HUES6 (cell line): ENCODE data around the gene FAM81B.
A peak's percentile ranks its signal among the peaks of the same experiment; 100 is the strongest.

Source experiments
- H3K27ac ChIP-seq: 2 replicates; pipeline ENCODE4 v1.7.0; 2013; ENCODE audit warnings: low read depth, mild to moderate bottlenecking, low read length, inconsistent platforms
- H3K27me3 ChIP-seq: 2 replicates; pipeline ENCODE4 v1.6.1; 2013; ENCODE audit warnings: low read length; ENCODE audit not compliant: control insufficient read depth, insufficient read depth
- H3K36me3 ChIP-seq: 2 replicates; pipeline ENCODE4 v1.6.1; 2013; ENCODE audit warnings: low read length; ENCODE audit not compliant: control insufficient read depth, insufficient read depth
- H3K4me1 ChIP-seq: 2 replicates; pipeline ENCODE4 v1.6.1; 2013; ENCODE audit warnings: low read length; ENCODE audit not compliant: control insufficient read depth, insufficient read depth
- H3K4me3 ChIP-seq: 2 replicates; pipeline ENCODE4 v1.5.1; 2013; ENCODE audit warnings: low read depth, low read length
- H3K9ac ChIP-seq: one replicate; pipeline ENCODE4 v1.6.1; 2013; ENCODE audit warnings: mild to moderate bottlenecking, low read length
- H3K9me3 ChIP-seq: 2 replicates; pipeline ENCODE4 v1.6.1; 2013; ENCODE audit warnings: low read depth, low read length; ENCODE audit not compliant: control insufficient read depth, insufficient read depth

FAM81B gene

DNA sequence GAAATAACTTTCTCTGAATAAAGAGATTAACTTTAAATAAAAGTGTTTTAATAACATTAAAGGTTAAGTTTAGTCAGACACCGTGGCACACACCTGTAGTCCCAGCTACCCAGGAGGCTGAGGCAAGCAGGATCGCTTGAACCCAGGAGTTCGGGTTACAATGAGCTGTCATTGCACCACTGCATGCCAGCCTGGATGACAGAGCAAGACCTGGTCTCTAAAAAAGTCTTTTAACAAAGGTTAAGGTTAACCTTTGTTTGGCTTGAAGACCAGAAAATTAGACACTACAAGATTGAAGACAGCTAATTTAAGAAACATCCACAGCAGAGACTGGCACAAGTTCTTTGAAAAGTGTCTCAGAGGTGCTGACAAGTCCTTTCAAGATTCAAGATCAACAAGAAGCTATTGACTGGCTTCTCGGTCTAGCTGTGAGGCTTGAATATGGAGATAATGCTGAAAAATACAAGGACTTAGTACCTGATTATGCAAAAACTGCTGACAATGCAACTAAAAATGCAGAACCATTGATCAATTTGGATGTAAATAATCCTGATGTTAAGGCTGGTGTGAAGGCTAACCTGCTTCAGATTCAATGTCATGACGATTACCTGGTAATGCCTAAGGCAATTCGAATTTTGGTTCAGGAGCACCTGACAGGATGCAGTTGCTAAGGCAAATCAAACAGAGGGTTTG, 48.8 kb downstream of the FAM81B start:
- H3K9ac ChIP-seq: no peak overlapping the region
- peak overlapping the region; percentile 35 for H3K4me3 ChIP-seq
- peaks cover 17% of the 10 kb centered on the region for H3K4me1 ChIP-seq
- H3K9me3 ChIP-seq: no peaks in the 10 kb centered on the region
- H3K27ac ChIP-seq: peak overlapping the region; percentile 39
- H3K36me3 ChIP-seq: no peaks in the 10 kb centered on the region
- no peaks in the 10 kb centered on the region for H3K27me3 ChIP-seq

DNA sequence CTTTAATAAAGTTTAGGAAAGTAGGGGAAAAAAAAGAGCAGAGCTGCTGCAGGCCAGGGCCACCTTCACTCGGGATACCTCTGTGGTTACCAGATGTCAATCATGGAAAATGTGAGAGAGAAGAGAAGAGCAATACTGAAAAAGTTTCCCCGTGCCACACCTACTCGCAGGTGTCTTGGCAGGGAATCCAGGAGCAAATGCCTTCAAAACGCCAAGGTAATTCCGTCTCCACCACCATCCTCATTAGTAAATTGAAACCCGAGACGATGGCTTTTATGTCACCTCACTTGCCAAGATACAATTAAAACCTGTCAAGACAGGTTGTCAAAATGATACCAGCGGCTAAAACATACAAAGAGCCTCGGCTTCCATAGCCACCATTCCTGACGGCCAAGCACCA, 49.7 kb downstream of the FAM81B start:
- Histone ChIP-seq H3K27me3 (no peaks in the 10 kb centered on the region), H3K4me1 (peaks cover 19% of the 10 kb centered on the region), H3K9ac (no peak overlapping the region), H3K27ac (peak overlapping the region; percentile 39; the same call in 1 of the 2 replicates), H3K9me3 (no peaks in the 10 kb centered on the region), H3K36me3 (no peaks in the 10 kb centered on the region), H3K4me3 (no peak overlapping the region)

DNA sequence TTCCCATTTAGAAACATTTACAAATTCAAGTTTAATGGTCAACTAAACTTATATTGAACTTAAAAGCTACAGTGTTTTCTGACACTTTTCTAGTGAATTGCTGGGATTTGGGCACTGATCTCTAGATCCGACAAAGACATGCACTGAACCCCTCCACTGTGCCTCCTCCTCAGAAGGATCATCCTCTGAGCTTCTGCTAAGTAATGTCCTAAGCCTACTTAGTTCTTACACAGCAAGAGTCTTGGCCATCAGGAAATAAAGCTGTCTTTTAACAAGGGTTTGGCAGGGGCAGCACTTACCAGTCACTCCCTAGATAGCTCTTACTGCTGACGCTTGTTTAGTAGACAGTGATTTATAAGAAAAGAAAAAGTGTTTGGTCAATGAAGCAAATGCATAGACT, 50.5 kb downstream of the FAM81B start:
- H3K9me3 ChIP-seq: no peaks in the 10 kb centered on the region
- H3K27me3 ChIP-seq: no peaks in the 10 kb centered on the region
- no peak overlapping the region for H3K4me3 ChIP-seq
- H3K4me1 ChIP-seq: peaks cover 24% of the 10 kb centered on the region
- no peak overlapping the region for H3K9ac ChIP-seq
- no peak overlapping the region for H3K27ac ChIP-seq
- no peaks in the 10 kb centered on the region for H3K36me3 ChIP-seq

DNA sequence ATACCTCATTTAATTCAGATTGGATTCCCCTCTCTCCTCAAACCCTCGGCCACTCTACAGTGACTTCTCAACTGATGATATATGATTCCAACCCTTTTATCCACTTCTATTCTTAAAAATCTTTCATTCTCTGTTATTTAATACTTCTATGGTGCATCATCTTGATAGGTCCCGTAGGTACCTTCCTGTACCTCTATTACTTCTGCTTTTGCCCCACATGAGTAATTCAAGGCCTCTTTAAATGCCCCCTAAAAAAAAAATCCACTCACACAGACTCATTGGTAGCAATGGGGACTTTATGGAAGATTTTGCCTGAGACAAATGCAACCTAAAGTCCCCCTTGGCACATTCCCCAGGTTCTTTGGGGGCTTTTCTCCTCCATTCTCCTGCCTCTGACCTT, 54.3 kb downstream of the FAM81B start:
- Histone ChIP-seq H3K4me3 (no peak overlapping the region), H3K4me1 (peaks cover 32% of the 10 kb centered on the region), H3K27me3 (no peaks in the 10 kb centered on the region), H3K9ac (no peak overlapping the region), H3K36me3 (no peaks in the 10 kb centered on the region), H3K27ac (no peak overlapping the region), H3K9me3 (no peaks in the 10 kb centered on the region)

DNA sequence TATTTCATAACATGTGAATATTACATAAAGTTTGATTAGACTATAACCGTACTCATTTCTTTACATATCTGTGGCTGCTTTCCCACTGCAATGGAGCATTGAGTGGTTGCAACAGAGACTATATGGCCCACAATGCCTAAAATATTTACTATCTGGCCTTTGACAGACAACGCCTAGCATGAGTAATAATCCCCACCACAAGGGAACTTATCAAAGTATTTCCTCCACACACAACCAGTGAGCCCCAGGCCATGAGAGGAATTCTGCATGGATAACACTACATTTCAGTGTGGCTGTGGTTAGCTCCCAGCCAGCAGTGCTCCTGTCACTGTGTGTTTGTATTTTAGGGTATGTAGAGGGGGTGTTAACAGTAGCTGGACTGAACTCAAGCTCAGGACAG, 54.8 kb downstream of the FAM81B start:
- Histone ChIP-seq H3K9me3 (no peaks in the 10 kb centered on the region), H3K4me1 (peaks cover 26% of the 10 kb centered on the region), H3K27ac (no peak overlapping the region), H3K9ac (no peak overlapping the region), H3K27me3 (no peaks in the 10 kb centered on the region), H3K36me3 (no peaks in the 10 kb centered on the region), H3K4me3 (no peak overlapping the region)

DNA sequence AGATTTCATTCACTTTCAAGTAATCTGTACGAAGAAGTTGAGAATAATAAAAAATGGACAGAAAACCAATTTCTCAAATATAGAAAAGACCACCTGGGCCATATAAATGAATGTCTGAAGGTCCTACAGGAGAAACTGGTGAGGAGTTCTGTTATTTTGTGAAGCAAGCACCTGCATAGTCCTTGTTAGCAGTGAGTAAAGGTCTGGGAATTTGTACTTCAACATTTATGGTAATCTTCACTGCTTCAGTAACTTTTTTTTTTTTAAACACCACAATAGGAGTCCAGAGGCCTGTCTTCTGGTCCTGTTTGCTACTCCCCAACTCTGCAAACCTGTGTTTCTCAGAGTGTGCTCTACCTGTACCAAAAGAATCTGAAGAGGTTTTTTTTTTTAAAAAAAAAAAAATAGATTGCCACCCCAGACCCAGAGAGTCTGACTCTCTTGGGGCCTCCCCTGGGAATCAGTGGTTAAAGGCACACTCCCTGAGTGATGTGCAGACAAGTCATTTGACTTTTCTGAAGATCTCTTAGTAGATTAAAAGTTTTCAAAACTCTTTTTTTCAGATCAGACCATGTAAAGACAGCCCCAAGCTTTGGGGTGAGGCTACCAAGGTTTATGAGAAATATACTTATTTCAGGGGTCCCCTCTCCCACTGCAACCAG, 55.5 kb downstream of the FAM81B start:
- H3K4me3 ChIP-seq: no peak overlapping the region
- H3K27ac ChIP-seq: no peak overlapping the region
- peaks cover 25% of the 10 kb centered on the region for H3K4me1 ChIP-seq
- no peaks in the 10 kb centered on the region for H3K9me3 ChIP-seq
- H3K27me3 ChIP-seq: no peaks in the 10 kb centered on the region
- H3K36me3 ChIP-seq: no peaks in the 10 kb centered on the region
- no peak overlapping the region for H3K9ac ChIP-seq

DNA sequence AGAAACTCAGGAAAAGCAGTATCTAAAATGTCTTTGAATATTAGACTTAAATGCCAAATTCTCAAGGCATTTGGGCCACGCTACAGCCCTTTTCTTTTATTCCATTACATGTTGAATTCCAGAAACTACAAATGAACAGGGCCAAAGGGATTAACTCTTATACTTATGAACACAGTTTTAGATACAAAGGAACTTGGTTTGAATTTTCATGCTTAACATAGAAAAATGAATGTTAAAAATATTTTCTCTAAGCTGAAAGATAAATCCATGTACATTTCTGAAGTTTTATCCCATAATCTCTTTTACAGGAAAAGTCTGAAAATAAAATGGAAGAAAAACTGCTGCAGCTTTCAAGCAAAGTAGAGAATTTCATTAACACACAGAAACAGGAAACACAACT, 56.8 kb downstream of the FAM81B start:
- Histone ChIP-seq H3K27me3 (no peaks in the 10 kb centered on the region), H3K4me3 (no peak overlapping the region), H3K36me3 (no peaks in the 10 kb centered on the region), H3K4me1 (peaks cover 25% of the 10 kb centered on the region), H3K9ac (no peak overlapping the region), H3K9me3 (no peaks in the 10 kb centered on the region), H3K27ac (no peak overlapping the region)

DNA sequence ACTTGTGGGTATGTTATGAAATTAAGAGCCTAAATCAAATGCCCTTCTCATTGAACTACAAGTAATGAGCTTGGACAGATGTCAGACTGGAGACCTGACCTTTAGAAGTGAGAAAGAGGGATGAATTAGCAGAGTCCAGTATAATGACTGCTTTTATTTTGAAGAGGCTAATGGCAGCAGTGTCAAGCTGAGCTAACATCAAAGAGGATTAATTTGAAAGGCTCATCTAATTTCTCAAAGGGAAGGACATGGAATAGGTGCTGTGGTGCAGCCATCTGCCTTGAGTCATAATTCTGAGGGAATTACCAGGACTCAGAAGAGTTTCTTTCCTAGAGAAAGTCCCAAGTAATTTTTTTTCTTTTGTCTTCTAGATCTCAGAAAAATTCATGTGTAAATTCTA, 57.6 kb downstream of the FAM81B start:
- Histone ChIP-seq H3K9me3 (no peaks in the 10 kb centered on the region), H3K4me3 (no peak overlapping the region), H3K9ac (no peak overlapping the region), H3K36me3 (no peaks in the 10 kb centered on the region), H3K4me1 (peaks cover 25% of the 10 kb centered on the region), H3K27ac (no peak overlapping the region), H3K27me3 (no peaks in the 10 kb centered on the region)

DNA sequence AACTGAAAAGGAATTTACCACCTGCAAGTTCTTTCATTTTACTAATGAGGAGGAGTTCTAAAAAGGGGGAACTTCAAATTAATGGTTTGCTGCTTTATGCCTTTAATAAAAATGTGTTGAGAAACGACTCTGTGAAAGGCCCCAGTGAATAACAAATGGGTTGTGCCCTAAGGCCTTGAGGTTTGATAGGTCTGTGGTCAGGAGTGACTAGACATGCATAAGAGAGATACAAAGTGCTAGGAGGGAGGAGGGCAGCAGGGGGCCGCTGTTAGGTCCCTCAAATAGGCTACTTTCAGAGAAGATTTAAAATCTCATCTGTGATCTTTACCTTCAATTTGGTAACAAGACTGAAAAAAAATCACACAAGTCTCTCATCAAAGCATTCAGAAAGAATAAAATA, 58.3 kb downstream of the FAM81B start:
- H3K27ac ChIP-seq: no peak overlapping the region
- H3K9ac ChIP-seq: no peak overlapping the region
- H3K4me1 ChIP-seq: peaks cover 25% of the 10 kb centered on the region
- no peaks in the 10 kb centered on the region for H3K27me3 ChIP-seq
- H3K36me3 ChIP-seq: no peaks in the 10 kb centered on the region
- no peak overlapping the region for H3K4me3 ChIP-seq
- no peaks in the 10 kb centered on the region for H3K9me3 ChIP-seq

DNA sequence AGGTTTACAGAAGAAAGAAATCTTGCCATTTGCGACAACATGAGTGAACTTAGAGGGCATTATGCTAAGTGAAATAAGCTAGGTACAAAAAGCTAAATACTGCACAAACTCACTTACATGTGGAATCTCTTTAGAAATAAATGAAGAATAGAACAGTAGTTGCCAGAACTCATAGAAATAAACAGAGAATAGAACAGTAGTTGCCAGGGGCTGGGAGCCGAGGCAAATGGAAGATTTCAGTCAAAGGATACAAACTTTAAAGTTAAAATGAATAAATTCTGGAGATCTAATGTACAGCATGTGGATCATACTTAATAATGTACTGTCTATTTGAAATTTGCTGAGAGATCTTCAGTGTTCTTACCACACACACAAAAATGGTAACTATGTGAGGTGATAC, 63.4 kb downstream of the FAM81B start:
- Histone ChIP-seq H3K27ac (no peak overlapping the region), H3K27me3 (no peaks in the 10 kb centered on the region), H3K36me3 (no peaks in the 10 kb centered on the region), H3K4me3 (no peak overlapping the region), H3K4me1 (no peaks in the 10 kb centered on the region), H3K9ac (no peak overlapping the region), H3K9me3 (no peaks in the 10 kb centered on the region)

DNA sequence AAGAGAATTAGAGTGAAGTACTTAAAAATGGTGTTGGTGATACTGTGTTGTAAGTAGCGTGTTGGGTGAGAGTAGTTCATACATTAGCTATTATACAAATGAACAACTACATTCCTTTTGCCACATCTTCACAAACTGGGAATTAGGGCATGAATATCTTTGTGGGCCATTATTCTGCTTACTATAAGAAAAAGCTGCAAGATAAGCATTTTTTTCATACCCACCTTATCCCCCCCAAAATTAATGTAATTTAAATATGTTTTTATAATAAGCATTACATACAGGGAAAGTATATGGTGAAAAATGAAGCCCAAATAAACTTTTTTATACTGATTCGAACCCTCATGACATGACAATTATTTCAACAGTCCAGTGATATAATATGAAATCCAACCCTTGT, 69.5 kb downstream of the FAM81B start:
- no peaks in the 10 kb centered on the region for H3K9me3 ChIP-seq
- no peak overlapping the region for H3K27ac ChIP-seq
- peaks cover 29% of the 10 kb centered on the region for H3K36me3 ChIP-seq
- H3K9ac ChIP-seq: no peak overlapping the region
- no peaks in the 10 kb centered on the region for H3K4me1 ChIP-seq
- no peaks in the 10 kb centered on the region for H3K27me3 ChIP-seq
- no peak overlapping the region for H3K4me3 ChIP-seq
